Esophagus squamous epithelium (tissue), 4 donors: ENCODE results near the gene OR6N2.

Experiments
- CTCF ChIP-seq, 6 experiments: fragments of 450-650 bp in 4 of 6; fragments of 200-600 bp in 2 of 6; sonication (generic) in 2 of 6; IDR thresholded peaks; one replicate each; pipeline ENCODE4 v1.5.1; 2016 to 2019; ENCODE audit warnings: antibody characterized with exemption in 6 of 6, mild to moderate bottlenecking in 4 of 6, moderate library complexity in 4 of 6
- POLR2A ChIP-seq, 4 donors: fragments of 450-650 bp; IDR thresholded peaks; one replicate each; pipeline ENCODE4 v1.6.1; 2017; ENCODE audit warnings: antibody characterized with exemption in 4 of 4, mild to moderate bottlenecking in 4 of 4, moderate library complexity in 3 of 4

DNA sequence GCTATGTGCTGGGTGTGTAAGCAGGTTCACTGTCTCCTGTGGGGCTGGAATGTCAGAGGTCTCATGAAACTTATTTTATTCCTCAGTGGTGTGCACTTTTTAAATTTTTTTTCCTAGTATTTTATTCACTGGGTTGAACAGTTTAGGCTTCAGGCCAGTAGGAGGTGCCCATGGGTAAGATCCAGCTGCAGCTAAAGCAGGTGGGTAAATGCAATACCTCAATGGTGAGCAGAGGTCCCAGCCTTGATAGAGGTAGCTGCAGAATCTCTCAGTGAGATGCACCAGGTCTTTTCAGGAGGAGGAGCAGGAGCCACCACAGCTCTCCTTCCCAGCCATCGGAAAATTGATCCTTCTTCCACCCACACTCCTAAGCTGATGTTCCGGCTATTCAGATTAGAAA lies 12.6 kb upstream of the OR6N2 start:
- TF ChIP-seq CTCF (IDR thresholded peaks at IDR 0.05) (peak in 1 of 6 experiments; percentile 41), POLR2A (IDR thresholded peaks at IDR 0.05) (no peak)
